HG03025 (cell line): Measurements from ENCODE around the gene POU2AF3.
"Not testable (repeated sequence)": the region's sequence is repeated elsewhere in the genome, so short reads cannot be mapped to it uniquely, and the experiment has no call there.

Source experiments
- ATAC-seq: cut with Tn5 transposase; IDR thresholded peaks from one replicate; pipeline ENCODE4 v1.9.1; 2021; ENCODE audit warnings: mild to moderate bottlenecking, moderate library complexity; ENCODE audit not compliant: unreplicated experiment, low FRiP score

Gene POU2AF3

GRCh38 chr11:111299101-111300026, 1.0 kb downstream of the POU2AF3 start:
- no peak for ATAC-seq

DNA sequence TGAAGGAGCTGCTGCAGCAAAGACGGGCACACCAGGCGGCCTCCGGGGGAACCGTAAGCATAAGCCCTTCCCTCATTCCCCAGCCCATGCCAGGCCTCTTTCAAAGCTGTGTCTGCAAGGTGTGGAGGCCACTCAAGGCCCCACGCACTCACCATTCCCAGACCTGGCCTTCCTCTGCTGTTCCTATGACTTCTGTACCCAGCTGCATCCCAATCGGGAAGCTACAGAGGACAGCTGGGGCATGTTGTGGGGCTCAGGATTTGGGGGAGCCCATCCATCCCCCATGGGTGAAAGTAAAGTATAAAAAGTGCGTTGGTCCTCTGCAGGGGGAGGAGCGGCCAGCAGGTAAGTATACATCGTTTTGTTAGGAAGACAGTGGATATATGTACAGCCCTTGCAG, 2.2 kb downstream of the POU2AF3 start:
- no peak for ATAC-seq

- ATAC-seq = peak; percentile 47
Measured at GRCh38 chr11:111301004-111301841, 2.9 kb downstream of the POU2AF3 start.

DNA sequence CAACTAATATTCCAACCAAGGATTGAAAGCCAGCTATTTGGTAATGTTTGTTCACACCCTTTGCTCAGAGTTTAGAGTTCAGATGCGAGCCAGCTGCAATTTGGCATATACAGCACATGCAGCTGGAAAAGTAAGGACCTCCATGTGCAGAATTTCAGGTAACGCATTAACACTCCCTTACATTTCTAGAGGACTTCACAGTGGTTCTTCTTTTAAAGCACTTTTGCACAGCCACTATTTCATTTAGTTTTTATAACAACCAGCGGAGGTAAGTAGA, 3.4 kb downstream of the POU2AF3 start:
- ATAC-seq = no peak

- ATAC-seq = no peak
Measured at GRCh38 chr11:111302298-111302697, 4.0 kb downstream of the POU2AF3 start.

DNA sequence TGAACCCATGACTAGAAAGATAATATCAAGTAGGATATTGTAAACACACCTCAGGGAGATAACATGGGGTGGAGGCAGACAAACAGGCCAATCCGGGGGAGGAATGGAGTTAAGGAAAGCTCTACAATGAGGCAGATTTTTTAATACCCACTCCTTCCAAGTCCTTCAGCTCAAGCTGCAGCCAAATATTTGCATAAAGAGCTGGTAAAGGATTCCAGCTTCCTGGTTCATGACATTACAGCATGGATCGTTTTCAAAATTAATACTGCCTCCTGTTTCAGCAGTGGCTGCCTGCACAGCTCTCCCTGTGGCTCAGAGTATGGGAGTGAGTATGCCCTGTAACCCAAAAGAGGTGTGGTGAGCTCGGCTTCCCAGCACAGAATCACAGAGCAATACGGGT, 5.1 kb downstream of the POU2AF3 start:
- no peak for ATAC-seq

GRCh38 chr11:111305162-111305802, 6.9 kb downstream of the POU2AF3 start:
- ATAC-seq = no peak

DNA sequence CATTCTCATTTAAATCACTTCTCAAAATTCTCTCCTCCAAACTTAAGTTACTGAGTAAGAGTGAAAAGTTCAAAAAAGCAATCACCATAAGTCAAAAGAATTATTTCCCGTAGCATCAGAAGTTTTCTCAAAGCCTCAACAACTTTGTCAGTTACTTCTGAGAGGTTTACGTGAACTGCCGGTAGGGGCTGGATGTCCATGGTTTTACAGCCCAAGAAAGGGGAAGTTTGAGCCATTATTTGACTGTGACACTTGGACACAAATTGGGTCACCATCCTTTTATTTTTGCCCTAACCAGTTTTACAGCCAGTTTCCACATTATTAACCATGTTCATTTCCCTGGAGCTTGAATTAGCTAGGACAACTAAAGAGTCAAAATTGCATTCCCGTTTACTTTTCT, 7.5 kb downstream of the POU2AF3 start:
- no peak for ATAC-seq

DNA sequence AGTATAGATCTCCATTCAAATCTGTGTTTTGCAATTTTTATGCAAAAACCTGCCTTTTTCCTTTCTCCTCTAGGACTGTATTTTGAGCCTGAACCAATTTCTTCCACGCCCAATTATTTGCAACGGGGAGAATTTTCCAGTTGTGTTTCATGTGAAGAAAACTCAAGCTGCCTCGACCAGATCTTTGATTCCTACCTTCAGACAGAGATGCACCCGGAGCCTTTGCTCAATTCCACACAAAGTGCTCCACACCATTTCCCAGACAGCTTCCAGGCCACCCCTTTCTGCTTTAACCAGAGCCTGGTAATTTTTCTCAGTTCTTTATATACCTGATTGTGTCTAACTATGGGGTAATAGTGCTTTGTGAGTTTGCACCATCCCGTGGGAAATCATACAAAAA, 8.0 kb downstream of the POU2AF3 start:
- no peak for ATAC-seq

DNA sequence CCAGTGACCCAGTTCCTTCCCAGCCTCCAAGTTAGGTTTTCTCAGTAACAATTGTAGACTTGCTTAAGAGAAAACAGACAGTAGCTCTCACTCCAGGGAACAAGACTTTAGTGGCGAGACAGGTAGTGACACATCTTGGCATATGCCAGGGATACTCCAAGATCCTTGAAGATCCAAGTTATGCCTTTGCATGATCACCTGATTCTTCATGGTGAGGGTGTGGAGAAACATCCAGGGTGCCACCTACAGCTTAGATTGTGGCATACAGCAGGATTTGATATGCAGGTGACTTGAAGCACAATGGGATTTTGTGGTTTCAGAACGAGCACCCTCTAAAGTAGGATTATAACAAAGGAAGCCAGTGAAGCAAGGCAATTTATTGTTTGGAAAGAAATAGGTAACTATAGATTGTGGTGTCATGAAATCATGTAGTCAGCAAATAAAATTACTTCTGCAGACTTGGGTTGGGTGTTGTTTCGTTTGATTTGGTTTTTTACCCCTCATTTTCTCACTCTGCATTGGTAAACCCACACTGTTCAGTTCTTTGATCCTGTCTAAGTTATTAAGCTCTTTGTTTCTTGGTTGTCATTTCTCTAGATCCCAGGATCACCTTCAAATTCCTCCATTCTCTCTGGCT, 9.2 kb downstream of the POU2AF3 start:
- no peak for ATAC-seq

GRCh38 chr11:111308140-111308539, 9.8 kb downstream of the POU2AF3 start:
- ATAC-seq = no peak

DNA sequence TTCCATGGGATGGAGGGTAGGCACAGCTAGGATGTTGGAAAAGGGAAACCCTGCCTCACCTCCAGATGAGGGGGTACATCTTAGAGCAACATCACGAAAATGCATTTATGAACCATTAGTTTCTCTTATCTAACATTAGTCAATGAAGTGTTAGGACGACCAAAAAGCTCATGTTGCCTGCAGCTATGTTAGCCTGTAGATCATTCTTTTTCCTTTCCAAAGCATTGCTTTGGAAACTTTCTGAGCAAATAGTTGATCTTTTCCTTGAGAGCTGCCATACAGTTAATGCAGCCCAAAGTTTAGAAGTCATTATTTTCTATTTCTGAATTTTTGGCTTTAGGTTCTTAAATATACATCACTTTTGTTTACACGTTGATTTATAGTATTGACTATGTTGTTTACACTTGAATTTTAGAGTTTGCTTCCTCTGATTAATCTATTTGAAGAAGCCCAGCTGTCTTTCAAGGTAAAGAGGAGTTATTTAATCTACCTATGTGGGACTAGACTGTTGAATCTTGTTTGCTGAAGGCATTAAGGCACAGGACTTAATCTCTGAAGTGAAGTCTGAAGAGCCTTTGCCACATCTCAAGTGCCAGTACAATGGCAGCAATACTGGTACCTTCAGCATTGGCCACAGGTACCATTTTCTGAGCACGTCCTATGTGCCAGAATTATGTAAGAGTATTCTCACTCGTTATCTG, 11.0 kb downstream of the POU2AF3 start:
- no peak for ATAC-seq

DNA sequence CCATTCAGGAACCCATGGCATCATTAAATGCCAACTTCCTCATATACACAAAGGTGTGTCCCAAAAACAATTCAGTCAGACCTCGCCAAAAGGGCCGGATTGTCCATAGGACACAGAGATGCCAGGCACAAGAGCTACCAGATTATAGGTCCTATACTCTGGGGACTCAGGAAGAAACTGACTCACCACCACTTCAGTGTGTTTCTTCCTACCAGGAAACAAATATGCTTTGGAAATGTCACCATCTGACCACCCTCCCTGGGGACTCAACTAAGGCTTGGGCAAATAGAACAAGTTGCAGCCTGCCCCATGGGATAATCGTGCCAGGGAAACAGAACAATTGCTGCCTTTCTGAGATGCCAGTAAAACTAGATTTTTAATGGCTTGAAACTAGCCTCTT, 11.7 kb downstream of the POU2AF3 start:
- no peak for ATAC-seq

- no peak for ATAC-seq
Measured at GRCh38 chr11:111310723-111311122, 12.4 kb downstream of the POU2AF3 start.

GRCh38 chr11:111312076-111312475, 13.7 kb downstream of the POU2AF3 start:
- no peak for ATAC-seq

- no peak for ATAC-seq
Measured at GRCh38 chr11:111319296-111319695, 20.9 kb downstream of the POU2AF3 start.

DNA sequence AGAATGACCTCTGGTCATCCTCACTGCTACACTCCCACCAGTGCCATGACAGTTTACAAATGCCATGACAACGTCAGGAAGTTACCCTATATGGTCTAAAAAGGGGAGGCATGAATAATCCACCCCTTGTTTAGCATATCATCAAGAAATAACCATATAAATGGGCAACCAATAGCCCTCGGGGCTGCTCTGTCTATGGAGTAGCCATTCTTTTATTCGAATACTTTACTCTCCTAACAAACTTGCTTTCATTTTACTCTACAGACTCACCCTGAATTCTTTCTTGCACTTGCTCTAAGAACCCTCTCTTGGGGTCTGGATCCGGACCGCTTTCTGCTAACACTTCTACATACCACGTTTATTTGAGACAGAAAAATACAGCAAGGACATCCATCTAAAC, 21.9 kb downstream of the POU2AF3 start:
- ATAC-seq = not testable (repeated sequence)

DNA sequence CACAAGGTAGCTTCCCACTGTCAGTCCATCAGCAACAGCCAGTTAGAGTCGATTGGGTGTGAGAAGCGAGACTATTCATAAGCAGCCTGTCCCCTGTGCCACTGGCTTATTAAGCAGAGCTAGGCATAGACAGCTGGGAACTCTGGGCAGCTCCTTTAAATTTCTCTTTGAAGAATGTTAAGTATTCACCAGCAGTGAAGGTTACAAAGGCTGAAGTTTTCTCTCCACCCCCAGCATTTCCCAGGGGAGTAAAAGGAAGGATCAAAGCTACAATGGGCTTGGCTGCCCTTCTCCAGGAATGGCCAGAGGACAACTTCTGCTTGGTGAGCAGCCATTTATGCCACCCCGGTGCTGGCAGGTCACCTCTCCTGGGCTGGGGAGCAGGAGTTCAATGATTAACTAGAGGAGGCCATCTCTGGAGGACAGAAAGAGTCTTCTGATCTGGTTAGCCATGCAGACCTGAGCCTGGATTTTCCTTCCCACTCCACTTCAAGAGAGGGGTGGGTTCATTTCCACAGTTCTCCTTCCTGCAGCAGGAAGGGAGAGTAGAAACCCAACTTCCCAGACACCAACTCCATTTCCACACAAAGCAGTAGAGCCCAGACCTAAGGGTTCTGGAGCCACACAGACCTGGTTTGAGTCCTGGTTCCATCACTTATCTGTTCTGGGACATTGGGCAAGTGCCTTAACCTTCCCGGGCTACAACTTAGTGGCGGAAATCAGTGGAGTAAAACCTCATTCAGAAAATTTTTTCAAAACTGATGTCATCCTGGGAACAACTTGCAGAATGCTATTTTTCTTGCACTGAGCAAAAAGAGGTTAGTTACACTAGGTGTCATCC, 22.6 kb downstream of the POU2AF3 start:
- no peak for ATAC-seq

GRCh38 chr11:111322534-111322933, 24.2 kb downstream of the POU2AF3 start:
- ATAC-seq = no peak
